Brain microvascular endothelial cell (primary cell): Measurements from ENCODE around the gene CFL1.
"Not testable (repeated sequence)": the region's sequence is repeated elsewhere in the genome, so short reads cannot be mapped to it uniquely, and the experiment has no call there.

Source experiments
- DNase-seq: peaks from one replicate; pipeline ENCODE4 v3.0.0-alpha.2; 2020
- H3K27ac ChIP-seq: fragments of 250-450 bp; sonication (Bioruptor Pico); 2 replicates; pipeline ENCODE4 v1.5.1; 2020; ENCODE audit warnings: mild to moderate bottlenecking, moderate library complexity
- H3K27me3 ChIP-seq: fragments of 250-450 bp; sonication (Bioruptor Pico); replicated peaks from 2 replicates; pipeline ENCODE4 v1.5.1; 2020; ENCODE audit warnings: mild to moderate bottlenecking
- H3K36me3 ChIP-seq: fragments of 250-450 bp; sonication (Bioruptor Pico); replicated peaks from 2 replicates; pipeline ENCODE4 v1.5.1; 2020; ENCODE audit warnings: mild to moderate bottlenecking
- H3K4me3 ChIP-seq: 2 replicates; pipeline ENCODE4 v1.5.1; 2011; ENCODE audit warnings: low read depth, mild to moderate bottlenecking, control low read depth, low read length, moderate library complexity
- in situ Hi-C: cut with HindIII; loops from 2 replicates; pipeline ENCODE4 v1.10.0; 2017; ENCODE audit warnings: low sequenced_read_pairs, low pct_ligation_motif_present
- TF ChIP-seq, protein P1 (sequence below): IDR thresholded peaks from 2 replicates; pipeline ENCODE4 v1.5.1; 2011; ENCODE audit warnings: low read depth, mild to moderate bottlenecking, moderate library complexity, low read length, control low read depth, inconsistent platforms; ENCODE audit errors: missing control alignments

CFL1 gene

DNA sequence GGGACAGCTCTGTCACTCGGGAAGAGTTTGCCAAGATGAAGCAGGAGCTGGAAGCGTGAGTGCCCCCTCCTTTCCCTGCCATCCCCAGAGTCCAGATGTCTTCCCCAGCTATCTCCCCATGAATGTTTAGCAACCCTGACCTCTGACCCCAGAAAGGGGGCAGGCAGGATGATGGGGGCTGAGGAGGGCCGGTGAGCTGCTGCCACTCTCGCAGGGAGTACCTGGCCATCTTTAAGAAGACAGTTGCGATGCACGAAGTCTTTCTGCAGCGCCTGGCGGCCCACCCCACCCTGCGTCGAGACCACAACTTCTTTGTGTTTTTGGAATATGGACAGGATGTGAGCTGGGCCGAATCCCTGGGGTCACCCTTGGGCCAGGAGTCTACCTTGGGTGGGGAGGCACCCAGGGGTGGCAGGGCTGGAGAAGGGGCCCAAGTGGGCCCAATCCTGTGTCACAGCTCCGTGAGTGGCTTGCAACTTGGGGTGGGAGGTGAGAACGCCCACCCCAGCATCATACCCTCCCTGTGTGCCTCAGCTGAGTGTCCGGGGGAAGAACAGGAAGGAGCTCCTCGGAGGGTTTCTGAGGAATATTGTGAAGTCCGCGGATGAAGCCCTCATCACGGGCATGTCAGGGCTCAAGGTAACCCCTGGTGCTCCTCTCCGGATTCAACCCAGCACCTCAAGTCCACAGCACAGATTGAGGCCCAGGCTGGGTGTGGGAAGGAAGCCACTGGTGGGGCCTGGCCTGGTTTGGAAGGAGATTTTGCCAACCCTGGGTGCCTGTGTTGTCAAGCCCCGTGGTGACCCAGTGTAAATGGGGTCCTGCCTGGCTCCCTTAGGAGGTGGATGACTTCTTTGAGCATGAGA, 7.5 kb downstream of the CFL1 start:
- Histone ChIP-seq H3K4me3 (no peak overlapping the region), H3K36me3 (peaks cover 46% of the 10 kb centered on the region), H3K27me3 (no peaks in the 10 kb centered on the region), H3K27ac (no peak overlapping the region)
- TF ChIP-seq, protein P1, sequence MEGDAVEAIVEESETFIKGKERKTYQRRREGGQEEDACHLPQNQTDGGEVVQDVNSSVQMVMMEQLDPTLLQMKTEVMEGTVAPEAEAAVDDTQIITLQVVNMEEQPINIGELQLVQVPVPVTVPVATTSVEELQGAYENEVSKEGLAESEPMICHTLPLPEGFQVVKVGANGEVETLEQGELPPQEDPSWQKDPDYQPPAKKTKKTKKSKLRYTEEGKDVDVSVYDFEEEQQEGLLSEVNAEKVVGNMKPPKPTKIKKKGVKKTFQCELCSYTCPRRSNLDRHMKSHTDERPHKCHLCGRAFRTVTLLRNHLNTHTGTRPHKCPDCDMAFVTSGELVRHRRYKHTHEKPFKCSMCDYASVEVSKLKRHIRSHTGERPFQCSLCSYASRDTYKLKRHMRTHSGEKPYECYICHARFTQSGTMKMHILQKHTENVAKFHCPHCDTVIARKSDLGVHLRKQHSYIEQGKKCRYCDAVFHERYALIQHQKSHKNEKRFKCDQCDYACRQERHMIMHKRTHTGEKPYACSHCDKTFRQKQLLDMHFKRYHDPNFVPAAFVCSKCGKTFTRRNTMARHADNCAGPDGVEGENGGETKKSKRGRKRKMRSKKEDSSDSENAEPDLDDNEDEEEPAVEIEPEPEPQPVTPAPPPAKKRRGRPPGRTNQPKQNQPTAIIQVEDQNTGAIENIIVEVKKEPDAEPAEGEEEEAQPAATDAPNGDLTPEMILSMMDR = no peak
- DNase-seq = no peak
- in situ Hi-C loops = no loop called here

DNA sequence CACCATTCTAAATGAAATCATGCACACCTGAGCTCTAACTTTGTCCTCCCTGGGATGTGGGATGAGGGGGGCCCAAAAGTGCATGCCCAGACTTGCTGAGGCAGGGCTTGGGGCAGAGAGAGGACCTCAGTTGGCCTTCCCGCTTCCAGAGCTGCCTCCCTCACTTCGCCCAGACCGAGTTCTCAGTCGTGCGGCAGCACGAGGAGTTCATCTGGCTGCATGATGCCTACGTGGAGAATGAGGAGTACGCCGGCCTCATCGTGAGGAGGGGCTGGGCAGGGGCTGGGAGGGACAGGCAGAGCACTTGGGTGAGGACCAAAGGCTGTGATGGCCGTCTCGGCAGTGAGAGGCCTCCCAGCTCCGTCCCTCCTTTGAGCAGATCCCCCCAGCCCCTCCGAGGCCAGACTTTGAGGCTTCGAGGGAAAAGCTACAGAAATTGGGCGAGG, 8.2 kb downstream of the CFL1 start:
- no peak for DNase-seq
- TF ChIP-seq, protein P1 = no peak
- Histone ChIP-seq H3K27me3 (no peaks in the 10 kb centered on the region), H3K4me3 (no peak overlapping the region), H3K27ac (no peak overlapping the region), H3K36me3 (peaks cover 39% of the 10 kb centered on the region)
- in situ Hi-C loops = no loop called here

DNA sequence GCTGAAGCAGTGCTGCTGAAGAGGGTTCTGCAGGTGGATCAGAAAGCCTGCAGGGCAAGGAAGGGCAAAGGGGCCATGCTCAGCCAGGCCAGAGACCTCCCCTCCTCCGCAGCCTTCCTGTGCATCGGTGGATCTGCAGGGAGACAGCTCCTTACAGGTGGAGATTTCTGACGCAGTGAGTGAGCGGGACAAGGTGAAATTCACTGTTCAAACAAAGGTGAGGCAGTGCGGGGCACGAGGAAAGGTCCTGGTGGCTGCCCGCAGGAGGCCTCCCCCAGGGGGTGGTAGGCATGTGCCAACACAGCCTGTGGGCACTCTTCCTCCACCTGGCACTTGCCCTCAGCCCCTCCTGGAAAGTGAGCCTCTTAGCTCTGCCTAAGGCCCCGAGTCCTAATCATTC, 8.6 kb downstream of the CFL1 start:
- TF ChIP-seq, protein P1 = no peak
- Histone ChIP-seq H3K36me3 (peaks cover 36% of the 10 kb centered on the region), H3K27ac (no peak overlapping the region), H3K4me3 (no peak overlapping the region), H3K27me3 (no peaks in the 10 kb centered on the region)
- no peak for DNase-seq
- in situ Hi-C loops = no loop called here

DNA sequence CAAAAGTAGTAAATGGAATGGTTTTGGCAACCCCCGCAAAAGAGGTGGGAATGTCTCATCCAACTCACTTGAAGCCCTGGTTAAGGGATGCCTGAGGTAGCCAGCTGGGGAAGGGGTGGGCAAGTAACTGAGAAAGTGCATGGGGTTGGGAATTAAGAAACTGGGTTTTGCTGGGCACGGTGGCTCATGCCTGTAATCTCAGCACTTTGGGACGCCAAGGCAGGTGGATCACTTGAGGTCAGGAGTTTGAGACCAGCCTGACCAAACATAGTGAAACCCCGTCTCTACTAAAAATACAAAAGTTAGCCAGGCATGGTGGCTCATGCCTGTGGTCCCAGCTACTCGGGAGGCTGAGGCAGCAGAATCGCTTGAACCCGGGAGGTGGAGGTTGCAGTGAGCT, 9.3 kb downstream of the CFL1 start:
- peaks cover 30% of the 10 kb centered on the region for H3K36me3 ChIP-seq
- H3K4me3 ChIP-seq, DNase-seq, H3K27ac ChIP-seq, in situ Hi-C loops, H3K27me3 ChIP-seq: not testable (repeated sequence)

DNA sequence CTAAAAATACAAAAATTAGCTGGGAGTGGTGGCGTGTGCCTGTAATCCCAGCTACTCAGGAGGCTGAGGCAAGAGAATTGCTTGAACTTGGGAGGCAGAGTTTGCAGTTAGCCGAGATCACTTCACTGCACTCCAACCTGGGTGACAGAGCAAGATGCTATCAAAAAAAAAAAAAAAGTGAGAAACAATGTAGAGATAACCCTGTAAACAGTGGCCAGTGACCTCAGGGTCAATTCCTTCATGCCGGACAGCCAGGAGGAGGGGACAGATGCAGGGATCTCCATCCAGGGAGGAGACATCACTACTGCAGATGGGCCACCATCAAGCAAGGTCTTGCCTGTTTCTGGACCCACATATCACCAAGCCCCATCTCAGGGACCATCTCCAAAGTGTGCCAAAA, 10.2 kb downstream of the CFL1 start:
- Histone ChIP-seq H3K4me3 (no peak overlapping the region), H3K27me3 (no peaks in the 10 kb centered on the region), H3K36me3 (peaks cover 20% of the 10 kb centered on the region), H3K27ac (no peak overlapping the region)
- in situ Hi-C loops = no loop called here
- TF ChIP-seq, protein P1 = no peak
- DNase-seq = no peak

DNA sequence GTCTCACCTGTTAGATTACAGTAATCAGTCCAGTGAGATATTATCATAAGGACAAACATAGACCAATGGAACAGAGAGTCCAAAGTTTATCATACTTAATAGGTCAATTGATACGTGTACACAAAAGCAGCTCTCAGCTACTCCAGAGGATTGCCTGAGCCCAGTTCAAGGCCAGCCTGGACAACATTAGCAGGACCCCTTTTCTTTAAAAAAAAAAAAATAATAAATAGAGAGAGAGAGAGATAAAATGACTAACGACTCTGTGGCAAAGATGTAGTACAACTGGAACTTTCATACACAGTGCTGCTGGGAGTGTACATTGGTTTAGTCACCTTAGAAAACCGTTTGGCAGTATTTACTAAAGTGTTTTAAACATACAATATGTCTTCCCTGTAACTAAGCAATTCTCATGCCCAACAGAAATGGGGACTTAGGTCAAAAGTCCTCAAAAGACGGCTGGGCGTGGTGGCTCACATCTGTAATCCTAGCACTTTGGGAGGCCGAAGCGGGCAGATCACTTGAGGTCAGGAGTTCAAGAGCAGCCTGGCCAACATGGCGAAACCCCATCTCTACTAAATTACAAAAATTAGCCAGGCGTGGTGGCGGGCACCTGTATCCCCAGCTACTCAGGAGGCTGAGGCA, 13.6 kb downstream of the CFL1 start:
- TF ChIP-seq, protein P1 = no peak
- Histone ChIP-seq H3K27ac (no peak overlapping the region), H3K27me3 (no peaks in the 10 kb centered on the region), H3K36me3 (no peaks in the 10 kb centered on the region), H3K4me3 (no peak overlapping the region)
- DNase-seq = no peak
- in situ Hi-C loops = no loop called here
